B cell (primary cell): ENCODE measurements around the gene CD79A. TPM values are rescaled to one million over a fixed set of nuclear protein-coding genes. Genes with fewer than 3 reads are reported as not detected.
A peak's percentile ranks its signal among the peaks of the same experiment; 100 is the strongest.

Experiments
- ATAC-seq: fragments of 200-7000 bp; cut with Tn5 transposase; one replicate; pipeline ENCODE4 v1.10.0; 2021; ENCODE audit warnings: low read depth, mild to moderate bottlenecking, moderate number of reproducible peaks, moderate library complexity
- CTCF ChIA-PET: fragments of 350-600 bp; sonication (Branson Sonifier 250); formaldehyde crosslinking; loops from one replicate; lab custom pipeline; 2021; ENCODE audit warnings: antibody characterized with exemption, inconsistent platforms; lab: Charles Lee
- POLR2A ChIA-PET: fragments of 350-600 bp; sonication (Branson Sonifier 250); formaldehyde crosslinking; loops from one replicate; lab custom pipeline; 2021; ENCODE audit warnings: antibody characterized with exemption; lab: Charles Lee
- DNase-seq: peaks from one replicate; pipeline ENCODE4 v3.0.0; 2013
- H2AFZ ChIP-seq: 2 replicates; pipeline ENCODE4 v1.6.1; 2012; ENCODE audit warnings: mild to moderate bottlenecking, low read depth, low read length; ENCODE audit not compliant: insufficient read depth, poor library complexity, severe bottlenecking
- H3K27ac ChIP-seq, 2 donors: 1 replicate in 1 of 2; 2 replicates in 1 of 2; pipeline ENCODE4 v1.5.1; 2012 to 2013; ENCODE audit warnings: low read length in 2 of 2, mild to moderate bottlenecking in 2 of 2, moderate library complexity in 1 of 2
- H3K27me3 ChIP-seq, 4 experiments: fragments of 200-600 bp in 1 of 4; sonication (generic) in 1 of 4; replicated peaks in 1 of 4; 1 replicate in 2 of 4; 2 replicates in 2 of 4; pipeline versions ENCODE4 v1.6.1 to v1.7.0; 2013 to 2016; ENCODE audit warnings: low read length in 3 of 4, mild to moderate bottlenecking in 2 of 4, mixed read lengths in 1 of 4, moderate library complexity in 1 of 4; ENCODE audit not compliant: insufficient read depth in 4 of 4, control insufficient read depth in 3 of 4; ENCODE audit errors: control extremely low read depth in 1 of 4
- H3K36me3 ChIP-seq, 2 experiments: replicated peaks in 1 of 2; 1 replicate in 1 of 2; 2 replicates in 1 of 2; pipeline versions ENCODE4 v1.6.1 to v1.7.1; 2013; ENCODE audit warnings: low read length in 1 of 2; ENCODE audit not compliant: insufficient read depth in 2 of 2, control insufficient read depth in 1 of 2; ENCODE audit errors: control extremely low read depth in 1 of 2, extremely low read depth in 1 of 2
- H3K4me1 ChIP-seq, 2 donors: fragments of 200-600 bp in 1 of 2; sonication (generic) in 1 of 2; 1 replicate in 1 of 2; 2 replicates in 1 of 2; pipeline versions ENCODE4 v1.5.1 to v1.6.1; 2013 to 2017; ENCODE audit warnings: low read length in 2 of 2; ENCODE audit not compliant: control insufficient read depth in 2 of 2, insufficient read depth in 2 of 2
- H3K4me2 ChIP-seq: replicated peaks from 2 replicates; pipeline ENCODE3; 2012; ENCODE audit warnings: mild to moderate bottlenecking, low read depth, low read length; ENCODE audit not compliant: poor library complexity, severe bottlenecking
- H3K4me3 ChIP-seq, 5 experiments: fragments of 200-600 bp in 1 of 5; sonication (generic) in 1 of 5; 1 replicate in 3 of 5; 2 replicates in 2 of 5; pipeline versions ENCODE4 v1.5.1 to v1.7.0; 2011 to 2016; ENCODE audit warnings: low read length in 4 of 5, mild to moderate bottlenecking in 4 of 5, low read depth in 2 of 5, control low read depth in 1 of 5, moderate library complexity in 1 of 5; ENCODE audit not compliant: insufficient read depth in 1 of 5; ENCODE audit errors: control extremely low read depth in 1 of 5, extremely low read depth in 1 of 5
- H3K79me2 ChIP-seq: fragments of 200-600 bp; sonication (generic); one replicate; pipeline ENCODE4 v1.6.0; 2016; ENCODE audit warnings: low read length; ENCODE audit not compliant: control insufficient read depth, insufficient read depth
- H3K9ac ChIP-seq: fragments of 200-600 bp; sonication (generic); 2 replicates; pipeline ENCODE4 v1.6.1; 2017; ENCODE audit warnings: mild to moderate bottlenecking, low read length, moderate library complexity
- H3K9me3 ChIP-seq, 3 donors: one replicate each; pipeline versions ENCODE4 v1.6.1 to v1.7.1; 2013; ENCODE audit warnings: low read length in 2 of 3; ENCODE audit not compliant: control insufficient read depth in 2 of 3, insufficient read depth in 1 of 3; ENCODE audit errors: control extremely low read depth in 1 of 3
- H4K20me1 ChIP-seq: 2 replicates; pipeline ENCODE4 v1.6.0; 2012; ENCODE audit warnings: mild to moderate bottlenecking, low read length; ENCODE audit not compliant: insufficient read depth, control insufficient read depth, poor library complexity, severe bottlenecking
- H3K27ac Mint-ChIP-seq: one replicate; pipeline ENCODE4 v1.8.0; 2021; ENCODE audit warnings: mixed read lengths
- H3K27me3 Mint-ChIP-seq: one replicate; pipeline ENCODE4 v1.8.0; 2021; ENCODE audit warnings: mixed read lengths
- H3K4me1 Mint-ChIP-seq: one replicate; pipeline ENCODE4 v1.8.0; 2021; ENCODE audit warnings: mixed read lengths
- H3K4me3 Mint-ChIP-seq: one replicate; pipeline ENCODE4 v1.8.0; 2021; ENCODE audit warnings: mixed read lengths
- H3K9me3 Mint-ChIP-seq: one replicate; pipeline ENCODE4 v1.8.0; 2022; ENCODE audit warnings: mixed read lengths; ENCODE audit not compliant: insufficient read depth
- CTCF ChIP-seq: fragments of 200-600 bp; IDR thresholded peaks from one replicate; pipeline ENCODE4 v1.8.0; 2022; ENCODE audit warnings: antibody characterized with exemption, mild to moderate bottlenecking
- EZH2 ChIP-seq: IDR thresholded peaks from 2 replicates; pipeline ENCODE4 v1.6.1; 2012; ENCODE audit warnings: borderline replicate concordance, low read depth, mild to moderate bottlenecking, moderate library complexity, low read length; ENCODE audit not compliant: insufficient read depth, poor library complexity, severe bottlenecking
- WGBS: methylation state at CpG from one replicate; pipeline ENCODE4 v1.1.5; 2013; ENCODE audit warnings: missing lambda C conversion rate; ENCODE audit not compliant: insufficient coverage; 5-methylcytosine and 5-hydroxymethylcytosine counted together
- intact Hi-C: fragments of 100-400 bp; cut with micrococcal nuclease; formaldehyde crosslinking; loops from one replicate; pipeline ENCODE4 v1.10.0; 2022
- polyA plus RNA-seq: library from polyadenylated mRNA; depleted of rRNA; stranded (reverse); fragments of >200 nt; gene quantifications from 2 replicates; pipeline ENCODE4 v1.2.3, GENCODE V29; 2012
- total RNA-seq, 2 donors: library from RNA; stranded (reverse); fragments of 120-200 nt in 1 of 2; gene quantifications; 1 replicate in 1 of 2; 2 replicates in 1 of 2; pipeline versions ENCODE4 v1.2.3 to v1.2.4, GENCODE V29; 2013 to 2022

CD79A gene
- total and polyA plus RNA-seq, 2 donors (not counting 1 experiment from before 2014, with no cell fraction given) = 1,280 to 1,471 TPM

GRCh38 chr19:41863209-41863931 is 13.7 kb upstream of the CD79A start:
- no peak for ATAC-seq
- peak overlapping the region in 1 of 2 donors; percentile 94 for H3K27ac ChIP-seq
- Mint-ChIP-seq H3K27ac (peak overlapping the region; percentile 76), H3K9me3 (no peaks in the 10 kb centered on the region), H3K4me3 (peak overlapping the region; percentile 30), H3K27me3 (no peaks in the 10 kb centered on the region), H3K4me1 (peaks cover 62% of the 10 kb centered on the region)
- H3K4me1 ChIP-seq = peaks cover 46 to 74% of the 10 kb centered on the region in 2 donors
- no peak for DNase-seq
- H3K4me2 ChIP-seq = peak overlapping the region; percentile 94
- H2AFZ ChIP-seq = no peak overlapping the region
- intact Hi-C loops = no loop called here
- TF ChIP-seq EZH2 (no peak), CTCF (no peak)
- no peak overlapping the region for H3K4me3 ChIP-seq
- ChIA-PET CTCF (interaction anchor here (0.9 to 17.0 kb wide), 6 partner anchors 10 to 85 kb away, joined by 3 to 331 read pairs (median 4); no protein-coding TSS in a partner anchor), POLR2A (interaction anchor here (0.5 to 1.4 kb wide), 3 partner anchors 10 to 81 kb away, joined by 3 to 4 read pairs (median 3); no protein-coding TSS in a partner anchor)
- H3K9ac ChIP-seq = no peak overlapping the region
- peaks cover 2 to 63% of the 10 kb centered on the region in 2 experiments for H3K36me3 ChIP-seq
- H3K79me2 ChIP-seq = peaks cover 82% of the 10 kb centered on the region
- no peaks in the 10 kb centered on the region for H3K27me3 ChIP-seq
- peaks cover 77% of the 10 kb centered on the region for H4K20me1 ChIP-seq
- WGBS = 75% methylated on average over 8 of the region's 11 CpGs
- H3K9me3 ChIP-seq = no peaks in the 10 kb centered on the region

GRCh38 chr19:41864374-41864773 is 12.7 kb upstream of the CD79A start:
- no peak overlapping the region for H3K4me3 ChIP-seq
- Mint-ChIP-seq H3K27me3 (no peaks in the 10 kb centered on the region), H3K4me1 (peaks cover 68% of the 10 kb centered on the region), H3K27ac (peak overlapping the region; percentile 70), H3K9me3 (no peaks in the 10 kb centered on the region), H3K4me3 (no peak overlapping the region)
- POLR2A ChIA-PET = no interaction called here
- H3K4me1 ChIP-seq = peaks cover 41 to 78% of the 10 kb centered on the region in 2 donors
- H4K20me1 ChIP-seq = peaks cover 86% of the 10 kb centered on the region
- intact Hi-C loops = no loop called here
- no peak overlapping the region for H3K9ac ChIP-seq
- CTCF ChIA-PET = interaction anchor here (0.9 to 17.0 kb wide), 4 partner anchors 9 to 84 kb away, joined by 4 to 331 read pairs (median 24); no protein-coding TSS in a partner anchor
- peak overlapping the region in 1 of 2 donors; percentile 49 for H3K27ac ChIP-seq
- no peaks in the 10 kb centered on the region for H3K27me3 ChIP-seq
- peaks cover 89% of the 10 kb centered on the region for H3K79me2 ChIP-seq
- H2AFZ ChIP-seq = no peak overlapping the region
- H3K9me3 ChIP-seq = no peaks in the 10 kb centered on the region
- TF ChIP-seq EZH2 (no peak), CTCF (no peak)
- H3K36me3 ChIP-seq = peaks cover 2 to 73% of the 10 kb centered on the region in 2 experiments
- peak; percentile 17 for DNase-seq
- ATAC-seq = no peak
- 98% methylated on average over 4 of the region's 5 CpGs for WGBS
- H3K4me2 ChIP-seq = peak overlapping the region; percentile 14
